WI38 (cell line): ENCODE results near the gene TMEM164.

Source experiments
- H3K4me3 ChIP-seq: 2 replicates; pipeline ENCODE4 v1.5.1; 2011; ENCODE audit warnings: low read depth, mild to moderate bottlenecking, control low read depth, low read length
- CTCF ChIP-seq: IDR thresholded peaks from 2 replicates; pipeline ENCODE4 v1.5.1; 2012; ENCODE audit warnings: low read depth, mild to moderate bottlenecking, control low read depth, low read length

The TMEM164 gene

GRCh38 chrX:110060317-110060716, 57.4 kb downstream of the TMEM164 start:
- no peak for TF ChIP-seq CTCF
- no peak overlapping the region for H3K4me3 ChIP-seq

- H3K4me3 ChIP-seq, result no peak overlapping the region
- TF ChIP-seq CTCF, result no peak
Measured at GRCh38 chrX:110060846-110061537, 58.1 kb downstream of the TMEM164 start.

GRCh38 chrX:110062919-110063318, 60.0 kb downstream of the TMEM164 start:
- no peak for TF ChIP-seq CTCF
- no peak overlapping the region for H3K4me3 ChIP-seq

GRCh38 chrX:110066488-110067225, 63.7 kb downstream of the TMEM164 start:
- no peak for TF ChIP-seq CTCF
- no peak overlapping the region for H3K4me3 ChIP-seq

- TF ChIP-seq CTCF, result no peak
- H3K4me3 ChIP-seq, result no peak overlapping the region
Measured at GRCh38 chrX:110070970-110071369, 68.1 kb downstream of the TMEM164 start.

GRCh38 chrX:110081320-110081719, 78.4 kb downstream of the TMEM164 start:
- no peak overlapping the region for H3K4me3 ChIP-seq
- TF ChIP-seq CTCF, result no peak

GRCh38 chrX:110081740-110082139, 78.8 kb downstream of the TMEM164 start:
- H3K4me3 ChIP-seq, result no peak overlapping the region
- TF ChIP-seq CTCF, result no peak
